Stomach (tissue), 9 donors: ENCODE results near the gene URM1. TPM values are rescaled to one million over a fixed set of nuclear protein-coding genes. Genes with fewer than 3 reads are reported as not detected.
"Not testable (repeated sequence)": the region's sequence is repeated elsewhere in the genome, so short reads cannot be mapped to it uniquely, and the experiment has no call there.

Experiments
- DNase-seq, 2 donors: peaks; one replicate each; pipeline versions ENCODE4 v3.0.0 to v3.0.0-alpha.2; 2013 to 2019
- H3K27ac ChIP-seq, 5 donors: fragments of 200-600 bp in 4 of 5; sonication (generic) in 4 of 5; one replicate each; pipeline ENCODE4 v1.5.1; 2013 to 2019; ENCODE audit warnings: mild to moderate bottlenecking in 1 of 5, moderate library complexity in 1 of 5
- H3K27me3 ChIP-seq, 3 donors: fragments of 200-600 bp; sonication (generic); one replicate each; pipeline ENCODE4 v1.5.1; 2017 to 2019; ENCODE audit warnings: mixed run types in 1 of 3
- H3K36me3 ChIP-seq, 4 donors: fragments of 200-600 bp; sonication (generic); 1 replicate in 3 of 4; 2 replicates in 1 of 4; pipeline ENCODE4 v1.5.1; 2016 to 2019
- H3K4me1 ChIP-seq, 4 donors: fragments of 200-600 bp; sonication (generic); one replicate each; pipeline ENCODE4 v1.5.1; 2016 to 2019
- H3K4me3 ChIP-seq, 4 donors: fragments of 200-600 bp; sonication (generic) in 3 of 4; one replicate each; pipeline ENCODE4 v1.5.1; 2016 to 2019; ENCODE audit warnings: mild to moderate bottlenecking in 1 of 4
- H3K9me3 ChIP-seq, 4 donors: fragments of 200-600 bp; sonication (generic); one replicate each; pipeline ENCODE4 v1.5.1; 2016 to 2019
- CTCF ChIP-seq, 7 experiments: fragments of 450-650 bp in 4 of 7; fragments of 200-600 bp in 3 of 7; sonication (generic) in 3 of 7; IDR thresholded peaks; one replicate each; pipeline ENCODE4 v1.5.1; 2016 to 2019; ENCODE audit warnings: antibody characterized with exemption in 7 of 7, control low read depth in 2 of 7, mild to moderate bottlenecking in 1 of 7
- EP300 ChIP-seq: sonication (generic); formaldehyde crosslinking; IDR thresholded peaks from one replicate; pipeline ENCODE4 v1.6.1; 2017; ENCODE audit warnings: antibody characterized with exemption
- POLR2A ChIP-seq, 4 donors: fragments of 450-650 bp; IDR thresholded peaks; one replicate each; pipeline ENCODE4 v1.6.1; 2016; ENCODE audit warnings: antibody characterized with exemption in 4 of 4, control low read depth in 2 of 4, mild to moderate bottlenecking in 1 of 4, moderate library complexity in 1 of 4
- POLR2AphosphoS5 ChIP-seq, 3 donors: sonication (generic); formaldehyde crosslinking; IDR thresholded peaks; one replicate each; pipeline ENCODE4 v1.6.1; 2016; ENCODE audit warnings: antibody characterized with exemption in 3 of 3
- WGBS, 5 donors: extraction: QIAGEN DNeasy Blood & Tissue Kit in 3 of 5; methylation state at CpG; one replicate each; pipeline versions ENCODE4 v1.1.5 to v1.1.7; 2013 to 2018; 5-methylcytosine and 5-hydroxymethylcytosine counted together
- intact Hi-C: fragments of 100-400 bp; cut with DNase I; formaldehyde crosslinking; loops from one replicate; pipeline ENCODE4 v1.15.1; 2023; ENCODE audit warnings: low total_unique reads
- polyA plus RNA-seq, 3 donors: library from polyadenylated mRNA; stranded (reverse); fragments of 200-250 nt; gene quantifications; one replicate each; pipeline ENCODE4 v1.2.3, GENCODE V29; 2013
- total RNA-seq, 5 donors: library from RNA; depleted of rRNA; stranded (reverse); fragments of >200 nt; gene quantifications; one replicate each; pipeline versions ENCODE4 v1.1.0 to v1.2.3, GENCODE V29; 2014 to 2016
- donor health status: healthy with polysubstance abuse.
- donor health status: Bipolar disorder and iron deficiency.
- donor health status: healthy.

URM1 gene
- total and polyA plus RNA-seq, 8 donors = 0.58 to 59.3 (median 25.9) TPM

GRCh38 chr9:128409450-128409849 lies 38.3 kb downstream of the URM1 start:
- no peak for DNase-seq
- H3K4me3 ChIP-seq = no peak overlapping the region
- 56 to 70% (median 58%) methylated on average over 7 to 8 of the region's 8 CpGs for WGBS, 5 donors
- TF ChIP-seq POLR2A (IDR thresholded peaks at IDR 0.05) (no peak), POLR2AphosphoS5 (IDR thresholded peaks at IDR 0.05) (no peak), EP300 (no peak), CTCF (IDR thresholded peaks at IDR 0.05) (no peak)
- no peaks in the 10 kb centered on the region for H3K36me3 ChIP-seq
- peaks cover 0 to 3% (median 0%) of the 10 kb centered on the region in 4 donors for H3K4me1 ChIP-seq
- peaks cover 0 to 84% (median 12%) of the 10 kb centered on the region in 3 donors for H3K27me3 ChIP-seq
- no peak overlapping the region for H3K27ac ChIP-seq
- intact Hi-C loops = no loop called here
- no peaks in the 10 kb centered on the region for H3K9me3 ChIP-seq

GRCh38 chr9:128409978-128410377 lies 38.8 kb downstream of the URM1 start:
- H3K27ac ChIP-seq = no peak overlapping the region
- peaks cover 0 to 3% (median 0%) of the 10 kb centered on the region in 4 donors for H3K4me1 ChIP-seq
- no peaks in the 10 kb centered on the region for H3K9me3 ChIP-seq
- no peaks in the 10 kb centered on the region for H3K36me3 ChIP-seq
- TF ChIP-seq EP300 = no peak
- TF ChIP-seq POLR2A (IDR thresholded peaks at IDR 0.05) = no peak
- TF ChIP-seq POLR2AphosphoS5 (IDR thresholded peaks at IDR 0.05) = no peak
- no peak for TF ChIP-seq CTCF (IDR thresholded peaks at IDR 0.05)
- peak in 1 of 2 donors; percentile 37 for DNase-seq
- no peak overlapping the region for H3K4me3 ChIP-seq
- intact Hi-C loops = no loop called here
- H3K27me3 ChIP-seq = peaks cover 0 to 84% (median 17%) of the 10 kb centered on the region in 3 donors
- 28 to 33% (median 31%) methylated on average over 6 of the region's 6 CpGs for WGBS, 5 donors

- H3K27me3 ChIP-seq = peaks cover 0 to 88% (median 27%) of the 10 kb centered on the region in 3 donors
- H3K27ac ChIP-seq = no peak overlapping the region
- intact Hi-C loops = no loop called here
- H3K36me3 ChIP-seq = no peaks in the 10 kb centered on the region
- no peaks in the 10 kb centered on the region for H3K4me1 ChIP-seq
- no peak overlapping the region for H3K4me3 ChIP-seq
- WGBS, 5 donors = 54 to 59% (median 57%) methylated on average over 10 to 11 of the region's 11 CpGs
- no peak for TF ChIP-seq EP300
- TF ChIP-seq CTCF (IDR thresholded peaks at IDR 0.05) = no peak
- no peak for TF ChIP-seq POLR2A (IDR thresholded peaks at IDR 0.05)
- TF ChIP-seq POLR2AphosphoS5 (IDR thresholded peaks at IDR 0.05) = no peak
- no peak for DNase-seq
- no peaks in the 10 kb centered on the region for H3K9me3 ChIP-seq
Measured at GRCh38 chr9:128411364-128412119, 40.4 kb downstream of the URM1 start.

GRCh38 chr9:128412120-128412790 lies 41.1 kb downstream of the URM1 start:
- no peaks in the 10 kb centered on the region for H3K9me3 ChIP-seq
- intact Hi-C loops = no loop called here
- no peaks in the 10 kb centered on the region for H3K4me1 ChIP-seq
- no peak overlapping the region for H3K27ac ChIP-seq
- no peak for TF ChIP-seq EP300
- peak in 5 of 7 experiments; percentile 10 to 36 (median 30) for TF ChIP-seq CTCF (IDR thresholded peaks at IDR 0.05)
- TF ChIP-seq POLR2AphosphoS5 (IDR thresholded peaks at IDR 0.05) = no peak
- no peak for TF ChIP-seq POLR2A (IDR thresholded peaks at IDR 0.05)
- peak; percentile 44 to 75 for DNase-seq
- peaks cover 0 to 89% (median 32%) of the 10 kb centered on the region in 3 donors for H3K27me3 ChIP-seq
- no peaks in the 10 kb centered on the region for H3K36me3 ChIP-seq
- no peak overlapping the region for H3K4me3 ChIP-seq
- WGBS, 5 donors = 11 to 24% (median 16%) methylated on average over 8 to 13 of the region's 13 CpGs

- DNase-seq, H3K4me1 ChIP-seq, H3K36me3 ChIP-seq, intact Hi-C loops, H3K4me3 ChIP-seq, H3K27ac ChIP-seq, H3K9me3 ChIP-seq: not testable (repeated sequence)
- H3K27me3 ChIP-seq = peaks cover 0 to 88% (median 31%) of the 10 kb centered on the region in 3 donors
- 84 to 91% (median 87%) methylated on average over 13 of the region's 13 CpGs for WGBS, 5 donors
Measured at GRCh38 chr9:128413728-128414127, 42.6 kb downstream of the URM1 start.
